HepG2 (cell line): ENCODE results near the gene TSGA10. TPM values are rescaled to one million over a fixed set of nuclear protein-coding genes. Genes with fewer than 3 reads are reported as not detected.

Experiments
- AFF4 ChIP-seq: sonication (generic); formaldehyde crosslinking; IDR thresholded peaks from 2 replicates; pipeline ENCODE4 v1.4.0; 2020; ENCODE audit warnings: missing genetic modification reagents
- AKAP8 ChIP-seq: sonication (generic); formaldehyde crosslinking; IDR thresholded peaks from 2 replicates; pipeline ENCODE4 v1.5.1; 2020; ENCODE audit warnings: mild to moderate bottlenecking, missing genetic modification reagents
- ASH2L ChIP-seq: fragments of 300-600, 200-600 bp; sonication (generic); IDR thresholded peaks from 2 replicates; pipeline ENCODE4 v1.7.0; 2017; ENCODE audit warnings: low read depth, mild to moderate bottlenecking, moderate library complexity, mixed read lengths, low read length; ENCODE audit not compliant: insufficient read length
- BCL3 ChIP-seq: sonication (generic); formaldehyde crosslinking; IDR thresholded peaks from 2 replicates; pipeline ENCODE4 v1.5.1; 2020; ENCODE audit warnings: mild to moderate bottlenecking, missing genetic modification reagents, moderate library complexity
- IRF9 ChIP-seq: sonication (generic); formaldehyde crosslinking; IDR thresholded peaks from 2 replicates; pipeline ENCODE4 v1.8.0; 2022; ENCODE audit warnings: missing genetic modification reagents, mild to moderate bottlenecking, borderline replicate concordance
- MTERF4 ChIP-seq: sonication (generic); formaldehyde crosslinking; IDR thresholded peaks from 2 replicates; pipeline ENCODE4 v1.8.0; 2023; ENCODE audit warnings: mild to moderate bottlenecking, missing genetic modification reagents
- NONO ChIP-seq, 2 experiments: fragments of 450-650 bp in 1 of 2; sonication (generic) in 1 of 2; formaldehyde crosslinking in 1 of 2; IDR thresholded peaks in 1 of 2; conservative IDR thresholded peaks in 1 of 2; 2 replicates each; pipeline versions ENCODE4 v1.6.1 to v1.8.0; 2017 to 2022; ENCODE audit warnings: mild to moderate bottlenecking in 1 of 2, missing genetic modification reagents in 1 of 2, moderate library complexity in 1 of 2
- PHF5A ChIP-seq: IDR thresholded peaks from one replicate; pipeline ENCODE4 v1.6.1; 2018; ENCODE audit warnings: low read depth, missing genetic modification reagents; ENCODE audit not compliant: unreplicated experiment
- REXO4 ChIP-seq: sonication (generic); formaldehyde crosslinking; IDR thresholded peaks from 2 replicates; pipeline ENCODE4 v1.8.0; 2022; ENCODE audit warnings: missing genetic modification reagents, mild to moderate bottlenecking, borderline replicate concordance
- SP1 ChIP-seq, 2 experiments: fragments of 450-650 bp in 1 of 2; sonication (generic) in 1 of 2; formaldehyde crosslinking in 1 of 2; IDR thresholded peaks; 2 replicates each; pipeline versions ENCODE4 v1.4.0 to v1.6.1; 2016 to 2020; ENCODE audit warnings: missing genetic modification reagents in 1 of 2
- ZNF281 ChIP-seq: sonication (generic); formaldehyde crosslinking; IDR thresholded peaks from 2 replicates; pipeline ENCODE4 v1.4.0; 2020; ENCODE audit warnings: missing genetic modification reagents, borderline replicate concordance
- ZNF30 ChIP-seq: sonication (generic); formaldehyde crosslinking; IDR thresholded peaks from 2 replicates; pipeline ENCODE4 v1.5.0; 2020; ENCODE audit warnings: mild to moderate bottlenecking, missing genetic modification reagents
- ZNF468 ChIP-seq: sonication (generic); formaldehyde crosslinking; IDR thresholded peaks from 2 replicates; pipeline ENCODE4 v1.8.0; 2022; ENCODE audit warnings: mild to moderate bottlenecking, moderate library complexity, missing genetic modification reagents
- ZNF547 ChIP-seq: sonication (generic); formaldehyde crosslinking; IDR thresholded peaks from 2 replicates; pipeline ENCODE4 v1.5.1; 2020; ENCODE audit warnings: mild to moderate bottlenecking, missing genetic modification reagents
- ZNF678 ChIP-seq: sonication (generic); formaldehyde crosslinking; IDR thresholded peaks from 2 replicates; pipeline ENCODE4 v1.4.0; 2020; ENCODE audit warnings: mild to moderate bottlenecking, missing genetic modification reagents
- ZSCAN12 ChIP-seq: sonication (generic); formaldehyde crosslinking; IDR thresholded peaks from 2 replicates; pipeline ENCODE4 v1.9.0; 2021; ENCODE audit warnings: mild to moderate bottlenecking, missing genetic modification reagents
- polyA plus RNA-seq, 8 experiments: library from polyadenylated mRNA; depleted of rRNA in 3 of 8; stranded (reverse) in 7 of 8; unstranded in 1 of 8; fragments of >200 nt; fragmentation: Illumina TruSeq in 4 of 8; extraction: Trizol in 4 of 8; gene quantifications; 2 replicates each; pipeline versions ENCODE4 v1.2.1 to v1.2.3, GENCODE V29; 2011 to 2016; ENCODE audit warnings: low read depth in 4 of 8, missing spikeins in 1 of 8, mixed read lengths in 1 of 8; ENCODE audit not compliant: insufficient read depth in 1 of 8
- total RNA-seq, 5 experiments: library from RNA; depleted of rRNA; stranded (reverse); fragments of >200 nt; fragmentation: Illumina TruSeq; extraction: Trizol; gene quantifications; 2 replicates each; pipeline ENCODE4 v1.2.3, GENCODE V29; 2016; ENCODE audit warnings: low read depth in 1 of 5

TSGA10 gene
- total and polyA plus RNA-seq, 2 of the 13 experiments (the other 11 are each of a cell fraction or from before 2014, with no cell fraction given): 4.7 to 13.1 TPM

- peak; percentile 40; the same call in 1 of the 2 replicates for TF ChIP-seq ZNF281 (CRISPR knock-in tag)
- peak; percentile 22; the same call in 1 of the 2 replicates for TF ChIP-seq ZNF30
- no peak; the same call in 1 of the 2 replicates for TF ChIP-seq ZNF678 (CRISPR knock-in tag)
- TF ChIP-seq PHF5A (CRISPR knock-in tag): peak; percentile 74
- TF ChIP-seq ZNF468 (CRISPR knock-in tag): no peak
- TF ChIP-seq REXO4 (CRISPR knock-in tag): no peak
- peak; percentile 53; the same call in 1 of the 2 replicates for TF ChIP-seq AFF4 (CRISPR knock-in tag)
- peak; percentile 85 for TF ChIP-seq ZNF547 (CRISPR knock-in tag)
- TF ChIP-seq BCL3: peak; percentile 75
- peak; percentile 4; the same call in 1 of the 2 replicates for TF ChIP-seq MTERF4 (CRISPR knock-in tag)
- TF ChIP-seq ZSCAN12 (CRISPR knock-in tag): no peak
- TF ChIP-seq IRF9: peak; percentile 89
- TF ChIP-seq AKAP8 (CRISPR knock-in tag): peak; percentile 91; the same call in 1 of the 2 replicates
- no peak for TF ChIP-seq NONO (IDR thresholded peaks at IDR 0.05)
- peak; percentile 79 for TF ChIP-seq NONO (CRISPR knock-in tag; conservative IDR thresholded peaks at IDR 0.05)
- peak; percentile 88 for TF ChIP-seq ASH2L
- no peak for TF ChIP-seq SP1 (IDR thresholded peaks at IDR 0.05)
- peak; percentile 84 for TF ChIP-seq SP1 (CRISPR knock-in tag; IDR thresholded peaks at IDR 0.05)
Observed at GRCh38 chr2:99141110-99142108, 13.3 kb downstream of the TSGA10 start, which contains the start of gene C2orf15 (continued).
